Measurements from ENCODE around the gene DNAH17.

DNA sequence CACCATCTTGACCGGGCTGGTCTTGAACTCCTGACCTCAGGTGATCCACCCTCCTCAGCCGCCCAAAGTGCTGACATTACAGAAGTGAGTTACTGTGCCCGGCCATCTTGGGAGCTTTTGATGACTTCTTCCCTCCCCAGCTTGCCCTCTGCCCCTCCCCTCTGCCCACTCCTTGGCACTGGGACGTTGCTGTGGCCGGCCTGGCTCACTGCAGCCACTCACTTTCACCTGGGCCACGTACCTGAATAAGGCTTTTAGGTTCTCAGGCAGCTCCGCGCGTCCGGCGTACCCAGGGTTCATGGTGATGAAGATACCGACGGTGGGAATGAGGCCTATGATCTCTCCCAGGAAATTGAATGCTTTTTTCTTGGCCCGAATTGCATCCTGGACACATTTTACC lies 81.6 kb downstream of the DNAH17 start:
- TF ChIP-seq, protein P1, sequence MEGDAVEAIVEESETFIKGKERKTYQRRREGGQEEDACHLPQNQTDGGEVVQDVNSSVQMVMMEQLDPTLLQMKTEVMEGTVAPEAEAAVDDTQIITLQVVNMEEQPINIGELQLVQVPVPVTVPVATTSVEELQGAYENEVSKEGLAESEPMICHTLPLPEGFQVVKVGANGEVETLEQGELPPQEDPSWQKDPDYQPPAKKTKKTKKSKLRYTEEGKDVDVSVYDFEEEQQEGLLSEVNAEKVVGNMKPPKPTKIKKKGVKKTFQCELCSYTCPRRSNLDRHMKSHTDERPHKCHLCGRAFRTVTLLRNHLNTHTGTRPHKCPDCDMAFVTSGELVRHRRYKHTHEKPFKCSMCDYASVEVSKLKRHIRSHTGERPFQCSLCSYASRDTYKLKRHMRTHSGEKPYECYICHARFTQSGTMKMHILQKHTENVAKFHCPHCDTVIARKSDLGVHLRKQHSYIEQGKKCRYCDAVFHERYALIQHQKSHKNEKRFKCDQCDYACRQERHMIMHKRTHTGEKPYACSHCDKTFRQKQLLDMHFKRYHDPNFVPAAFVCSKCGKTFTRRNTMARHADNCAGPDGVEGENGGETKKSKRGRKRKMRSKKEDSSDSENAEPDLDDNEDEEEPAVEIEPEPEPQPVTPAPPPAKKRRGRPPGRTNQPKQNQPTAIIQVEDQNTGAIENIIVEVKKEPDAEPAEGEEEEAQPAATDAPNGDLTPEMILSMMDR (IDR thresholded peaks at IDR 0.05), result no peak
- TF ChIP-seq POLR2A (IDR thresholded peaks at IDR 0.05) (no peak), POLR2AphosphoS5 (IDR thresholded peaks at IDR 0.05; ENCODE audit: insufficient read depth in 1 of 2, low read depth in 1 of 2) (no peak)

Measured in vagina (tissue), 2 donors.